ENCODE results near the gene SS18L1.
"Not testable (repeated sequence)": the region's sequence is repeated elsewhere in the genome, so short reads cannot be mapped to it uniquely, and the experiment has no call there.

SS18L1 gene, protein sequence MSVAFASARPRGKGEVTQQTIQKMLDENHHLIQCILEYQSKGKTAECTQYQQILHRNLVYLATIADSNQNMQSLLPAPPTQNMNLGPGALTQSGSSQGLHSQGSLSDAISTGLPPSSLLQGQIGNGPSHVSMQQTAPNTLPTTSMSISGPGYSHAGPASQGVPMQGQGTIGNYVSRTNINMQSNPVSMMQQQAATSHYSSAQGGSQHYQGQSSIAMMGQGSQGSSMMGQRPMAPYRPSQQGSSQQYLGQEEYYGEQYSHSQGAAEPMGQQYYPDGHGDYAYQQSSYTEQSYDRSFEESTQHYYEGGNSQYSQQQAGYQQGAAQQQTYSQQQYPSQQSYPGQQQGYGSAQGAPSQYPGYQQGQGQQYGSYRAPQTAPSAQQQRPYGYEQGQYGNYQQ

DNA sequence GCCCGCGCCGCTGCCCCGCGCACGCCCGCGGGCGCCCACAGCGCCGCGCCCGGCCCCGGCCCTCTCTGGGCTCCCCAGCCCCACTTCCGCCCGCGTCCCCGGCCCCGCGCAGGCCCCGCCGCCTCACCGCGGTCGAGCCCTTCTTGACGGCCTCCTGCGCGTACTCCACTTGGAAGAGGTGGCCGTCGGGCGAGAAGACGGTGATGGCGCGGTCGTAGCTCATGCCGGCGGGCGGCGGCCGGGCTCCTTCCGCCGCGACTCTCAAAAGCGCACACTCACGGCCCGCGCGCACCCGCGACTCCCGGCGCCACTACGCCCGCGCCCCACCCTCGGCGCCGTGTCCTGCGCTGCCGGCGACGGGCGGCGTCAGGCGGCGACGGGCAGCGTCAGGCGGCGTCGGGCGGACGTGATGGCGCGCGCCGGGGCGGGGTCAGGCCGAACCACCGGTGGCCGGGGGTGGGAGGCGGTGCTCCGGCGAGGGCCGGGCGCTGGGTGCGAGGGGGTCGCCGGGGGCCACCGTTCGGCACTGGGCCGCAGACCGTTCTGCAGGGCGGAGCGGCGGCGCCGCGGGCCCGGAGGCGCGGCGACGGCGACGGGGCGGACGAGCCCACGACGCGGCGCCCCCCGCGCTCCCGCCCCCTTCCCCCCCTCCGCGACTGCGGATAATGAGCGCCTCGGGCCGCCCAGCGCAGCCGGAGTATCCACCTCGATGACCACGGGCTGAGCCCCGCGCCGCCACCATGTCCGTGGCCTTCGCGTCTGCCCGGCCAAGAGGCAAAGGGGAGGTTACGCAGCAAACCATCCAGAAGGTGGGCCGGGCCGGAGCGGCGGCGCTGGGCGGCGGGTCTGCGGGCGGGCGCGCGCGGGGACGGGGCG is at the start of gene SS18L1, which contains the start of gene PSMA7:
TSS of gene SS18L1 (plus strand) at position 689 of the 876 bp plus-strand sequence. CDS start at position 741, 52 bp downstream.
TSS of gene PSMA7 (minus strand) at position 314 of the 876 bp plus-strand sequence. CDS start at position 223, 91 bp downstream.
- peak; percentile 84 for DNase-seq

DNA sequence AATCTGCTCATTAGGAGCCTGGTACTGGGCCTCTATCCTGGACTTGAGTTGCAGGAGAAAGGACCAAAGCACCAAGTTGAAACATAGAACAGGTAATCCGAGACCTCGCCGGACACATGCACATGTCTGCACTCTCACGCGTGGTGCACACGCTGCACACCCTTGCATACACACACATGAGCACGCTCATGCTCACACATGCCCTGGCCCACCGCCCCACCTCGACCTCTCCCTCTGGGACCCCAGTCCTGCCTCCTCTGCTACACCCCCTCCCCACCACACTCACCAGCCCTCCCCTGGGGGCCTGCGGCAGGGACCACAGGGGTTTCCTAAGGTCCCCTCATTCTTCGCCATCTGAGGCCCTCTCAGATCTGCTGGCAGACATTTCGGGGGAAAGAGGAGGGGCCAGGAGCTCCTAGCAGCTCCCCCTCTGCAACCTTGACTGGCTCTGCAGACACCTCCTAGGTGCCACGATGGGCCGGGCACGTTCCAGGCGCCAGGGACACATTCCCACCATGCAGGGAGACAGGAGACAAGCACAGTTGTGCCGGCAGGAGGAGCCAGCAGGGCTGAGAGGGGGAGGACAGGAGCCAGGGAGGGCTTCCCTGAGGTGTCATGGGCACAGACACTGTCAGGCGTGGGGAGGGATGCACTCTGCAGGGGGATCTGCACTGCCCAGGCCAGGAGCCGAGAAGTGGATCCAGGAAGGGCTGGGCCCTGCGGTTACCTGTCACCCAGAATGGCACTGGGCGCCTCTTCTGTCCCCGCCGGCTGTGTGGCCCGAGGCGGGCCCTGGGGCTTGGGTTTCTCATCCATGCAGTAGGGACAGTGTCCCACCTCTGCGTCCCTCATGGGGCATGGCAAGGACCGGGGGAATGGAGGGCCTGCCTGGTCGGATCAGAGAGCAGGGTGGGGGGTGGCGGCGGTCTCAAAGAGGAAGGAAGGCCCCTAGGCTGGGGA is 46.9 kb upstream of the SS18L1 start:
- DNase-seq, result no peak

DNA sequence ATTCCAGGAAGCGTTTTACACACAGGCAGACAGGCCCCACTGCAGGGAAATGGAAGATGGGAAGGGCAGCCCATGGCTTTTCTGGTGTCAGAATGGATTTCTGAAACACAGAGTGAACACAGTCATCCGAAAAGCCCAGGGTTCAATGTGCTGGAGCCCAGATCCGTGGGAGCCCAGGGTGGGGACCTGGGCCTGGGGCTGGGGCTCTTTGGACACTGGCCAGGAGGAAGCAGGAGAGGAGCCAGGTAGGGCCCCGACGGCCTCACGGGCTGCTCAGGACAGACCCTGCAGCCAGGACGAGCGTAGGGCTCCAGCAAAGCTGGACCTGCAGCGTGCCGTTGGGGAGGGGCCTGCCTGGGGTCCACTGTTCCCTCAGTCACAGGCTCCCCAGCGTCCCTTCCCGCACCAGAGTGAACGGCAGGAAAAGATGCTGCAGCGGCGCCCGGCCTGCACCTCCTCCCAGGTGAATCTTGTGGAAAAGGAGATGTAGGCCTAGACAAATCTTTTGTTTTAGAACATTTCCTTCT is 45.6 kb upstream of the SS18L1 start:
- DNase-seq, result no peak

DNA sequence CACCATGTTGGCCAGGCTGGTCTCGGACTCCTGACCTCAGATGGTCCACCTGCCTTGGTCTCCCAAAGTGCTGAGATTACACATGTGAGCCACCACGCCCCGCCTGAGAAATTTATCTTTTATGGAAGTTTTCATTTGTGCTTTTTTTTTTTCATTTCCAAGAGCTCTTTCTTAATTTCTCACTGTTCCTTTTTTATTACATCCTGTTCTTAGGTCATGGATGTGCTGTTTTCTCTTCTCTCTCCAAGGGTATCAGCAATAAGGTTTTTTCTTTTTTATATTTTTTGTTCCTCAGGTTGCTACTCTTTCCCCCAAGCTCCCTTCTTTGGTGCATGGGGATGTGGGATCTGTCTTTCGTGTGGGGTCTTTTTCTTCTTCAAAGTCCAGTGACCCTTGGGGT is 42.5 kb upstream of the SS18L1 start:
- DNase-seq, result no peak

DNA sequence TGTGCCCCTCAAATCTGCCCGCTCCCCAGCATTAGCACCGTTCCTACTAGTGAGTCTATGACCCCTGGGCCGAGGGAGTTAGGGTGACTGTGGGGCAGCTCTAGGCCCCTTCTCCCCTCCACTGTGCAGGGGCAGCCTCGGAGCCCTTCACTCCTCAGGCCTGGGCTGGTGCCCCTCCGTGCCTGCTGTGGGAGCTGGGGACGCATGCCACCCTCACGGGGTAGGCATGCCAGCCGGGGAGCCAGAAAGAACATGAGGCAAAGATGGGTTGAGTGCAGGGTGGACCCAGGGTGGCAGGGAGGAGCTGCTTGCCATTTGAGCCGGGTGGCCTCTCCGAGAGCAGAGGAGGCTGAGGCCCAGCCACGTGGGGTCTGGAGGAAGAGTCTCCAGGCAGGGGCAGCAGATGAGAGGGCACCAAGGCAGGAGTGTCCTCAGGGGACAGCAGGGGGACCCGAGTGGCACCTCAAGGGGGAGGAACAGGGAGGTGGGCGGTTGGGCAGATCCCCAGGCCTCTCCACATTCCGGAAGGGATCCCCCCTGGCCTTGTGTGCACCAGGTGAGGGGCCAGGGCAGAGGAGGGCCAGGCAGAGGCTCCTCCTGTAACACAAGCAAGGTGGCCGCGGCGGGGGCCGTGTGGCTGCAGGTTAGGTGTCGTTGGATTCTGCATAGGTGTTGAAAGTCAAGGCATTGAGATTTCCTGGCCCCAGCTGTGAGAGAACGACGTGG is 39.9 kb upstream of the SS18L1 start:
- DNase-seq, result no peak

DNA sequence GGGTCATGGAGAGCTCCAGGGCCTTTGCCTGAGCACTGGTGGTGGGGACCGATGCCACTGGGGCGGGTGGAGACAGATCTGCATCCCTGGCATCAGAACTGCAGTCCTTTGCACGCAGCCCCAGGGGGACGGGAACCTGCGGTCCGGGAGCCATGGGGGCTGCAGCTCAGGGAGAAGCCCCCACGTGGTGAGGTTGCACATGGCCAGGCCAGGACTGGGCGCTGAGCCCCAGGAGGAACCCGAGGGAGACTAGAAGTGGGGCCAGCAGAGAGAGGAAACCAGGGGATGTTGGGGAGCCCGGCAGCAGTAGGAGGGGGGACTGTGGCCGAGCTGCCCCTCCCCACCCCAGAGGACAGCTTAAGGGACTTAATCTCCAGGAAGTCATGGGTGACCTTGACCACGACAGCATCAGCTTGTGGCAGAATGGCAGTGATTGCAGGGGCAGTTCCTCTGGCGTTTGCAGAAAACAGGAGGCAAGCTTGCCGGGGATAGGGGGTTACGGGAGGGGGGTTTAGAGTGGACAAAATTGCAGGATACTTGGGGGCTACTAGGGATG is 39.3 kb upstream of the SS18L1 start:
- no peak for DNase-seq

DNA sequence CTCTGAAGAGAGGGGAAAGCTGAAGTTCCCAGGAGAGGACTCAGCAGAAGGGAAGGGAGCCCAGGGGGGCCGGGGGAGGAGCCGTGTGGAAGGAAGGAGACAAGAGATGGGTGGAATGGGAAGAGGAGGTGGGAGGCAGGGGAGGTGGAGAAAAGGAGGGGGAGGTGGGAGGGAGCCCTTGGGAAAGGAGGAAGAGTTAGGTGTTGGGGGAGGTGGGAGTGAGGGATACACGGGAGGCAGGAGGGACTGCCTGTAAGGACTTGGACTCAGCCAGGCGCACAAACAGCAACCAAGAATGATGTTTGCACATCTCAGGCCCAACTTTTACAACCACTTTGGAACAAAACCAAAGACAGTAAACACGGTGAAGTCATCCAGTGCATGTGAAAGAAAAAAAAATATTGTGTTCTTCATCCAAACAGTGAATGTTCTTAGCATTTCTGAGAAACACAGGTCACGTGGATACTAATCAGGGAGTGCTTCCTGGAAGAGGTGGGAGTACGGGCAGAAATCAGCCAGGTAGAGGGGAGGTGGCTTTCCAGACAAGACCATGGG is 38.7 kb upstream of the SS18L1 start:
- no peak for DNase-seq

DNA sequence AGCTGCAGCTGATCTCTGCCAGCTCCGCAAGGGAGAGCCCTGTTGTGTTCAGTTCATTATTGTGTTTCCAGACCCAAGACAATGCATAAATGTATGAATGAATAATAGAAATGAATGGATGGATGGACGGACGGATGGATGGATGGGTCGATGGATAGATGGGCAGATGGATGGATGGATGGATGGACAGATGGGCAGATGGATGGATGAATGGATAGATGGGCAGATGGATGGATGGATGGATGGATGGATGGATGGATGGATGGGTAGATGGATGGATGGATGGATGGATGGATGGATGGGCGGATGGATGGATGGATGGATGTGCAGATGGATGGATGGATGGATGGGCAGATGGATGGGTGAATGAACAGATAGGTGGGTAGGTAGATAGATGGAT is 38.0 kb upstream of the SS18L1 start:
- no peak for DNase-seq

DNA sequence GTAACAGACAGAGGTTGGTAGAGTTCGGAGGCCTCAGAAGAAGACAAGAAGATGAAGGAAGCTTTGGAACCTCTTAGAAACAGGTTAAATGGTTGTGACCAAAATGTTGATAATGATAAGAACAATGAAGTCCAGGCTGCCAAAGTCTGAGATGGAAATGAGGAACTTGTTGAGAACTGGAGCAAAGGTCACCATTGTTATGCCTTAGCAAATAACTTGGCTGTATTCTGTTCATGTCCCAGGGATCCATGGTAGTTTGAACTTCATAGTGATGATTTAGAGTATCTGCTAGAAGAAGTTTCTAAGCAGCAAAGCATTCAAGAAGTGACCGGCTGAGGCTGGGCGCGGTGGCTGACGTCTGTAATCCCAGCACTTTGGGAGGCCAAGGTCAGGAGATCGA is 32.4 kb upstream of the SS18L1 start:
- DNase-seq, result no peak

DNA sequence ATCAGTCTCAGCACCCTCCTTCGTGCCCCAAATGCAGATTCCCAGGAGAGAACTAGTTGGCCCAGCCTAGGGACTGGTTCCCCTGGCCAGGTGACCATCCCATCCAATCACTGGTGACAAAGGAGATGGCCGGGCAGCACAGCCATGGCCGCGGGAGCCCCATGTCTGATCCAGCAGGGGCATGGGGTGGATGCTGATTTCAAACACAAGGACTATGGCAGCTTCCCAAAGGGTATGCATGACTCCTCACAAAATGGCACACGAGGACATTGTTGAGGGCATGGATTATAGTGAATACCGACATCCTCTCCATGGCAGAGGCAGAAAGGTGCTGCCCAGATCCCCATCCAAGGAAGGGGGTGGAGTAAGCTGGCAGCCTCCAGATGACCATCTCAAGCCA is 31.2 kb upstream of the SS18L1 start:
- no peak for DNase-seq

DNA sequence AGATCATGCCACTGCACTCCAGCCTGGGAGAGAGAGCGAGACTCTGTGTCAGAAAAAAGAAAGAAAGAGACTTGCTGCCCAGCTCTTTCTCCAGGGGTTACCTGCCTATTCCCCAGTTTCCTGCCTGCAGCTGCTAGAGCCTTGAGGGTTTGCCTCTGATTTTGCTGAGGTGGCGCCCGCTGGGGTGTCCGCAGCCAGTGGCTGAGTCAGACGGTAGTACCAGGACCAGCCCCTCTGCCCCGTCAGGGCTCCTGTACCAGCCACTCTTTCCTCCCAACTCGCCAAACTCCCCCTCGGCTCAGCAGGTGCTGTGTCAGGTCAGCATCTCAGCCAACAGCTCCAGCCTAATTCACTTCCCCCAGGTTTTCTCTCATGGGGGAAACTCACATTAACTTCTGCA is 28.7 kb upstream of the SS18L1 start:
- DNase-seq, result no peak

DNA sequence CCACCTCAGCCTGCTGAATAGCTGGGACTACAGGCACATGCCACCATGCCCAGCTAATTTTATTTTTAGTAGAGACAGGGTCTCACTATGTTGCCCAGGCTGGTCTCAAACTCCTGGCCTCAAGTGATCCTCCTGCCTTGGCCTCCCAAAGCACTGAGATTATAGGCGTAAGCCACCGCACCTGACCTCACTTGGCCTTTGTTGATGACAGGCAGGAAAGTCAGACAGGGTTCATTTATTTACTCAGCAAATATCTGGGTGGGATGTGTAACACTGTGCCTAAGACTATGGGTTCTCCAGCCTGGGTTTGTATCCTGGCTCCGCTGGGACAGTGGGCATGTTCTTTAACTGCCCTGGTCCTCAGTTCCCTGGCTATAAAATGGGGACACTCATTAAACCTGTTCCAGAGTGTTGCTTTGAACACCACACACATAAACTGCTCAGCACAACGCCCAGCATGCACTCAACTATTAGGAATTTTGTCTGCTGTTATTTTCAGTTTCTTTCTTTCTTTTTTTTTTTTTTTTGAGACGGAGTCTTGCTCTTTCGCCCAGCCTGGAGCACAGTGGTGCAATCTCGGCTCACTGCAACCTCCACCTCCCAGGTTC is 27.7 kb upstream of the SS18L1 start:
- DNase-seq, result not testable (repeated sequence)

DNA sequence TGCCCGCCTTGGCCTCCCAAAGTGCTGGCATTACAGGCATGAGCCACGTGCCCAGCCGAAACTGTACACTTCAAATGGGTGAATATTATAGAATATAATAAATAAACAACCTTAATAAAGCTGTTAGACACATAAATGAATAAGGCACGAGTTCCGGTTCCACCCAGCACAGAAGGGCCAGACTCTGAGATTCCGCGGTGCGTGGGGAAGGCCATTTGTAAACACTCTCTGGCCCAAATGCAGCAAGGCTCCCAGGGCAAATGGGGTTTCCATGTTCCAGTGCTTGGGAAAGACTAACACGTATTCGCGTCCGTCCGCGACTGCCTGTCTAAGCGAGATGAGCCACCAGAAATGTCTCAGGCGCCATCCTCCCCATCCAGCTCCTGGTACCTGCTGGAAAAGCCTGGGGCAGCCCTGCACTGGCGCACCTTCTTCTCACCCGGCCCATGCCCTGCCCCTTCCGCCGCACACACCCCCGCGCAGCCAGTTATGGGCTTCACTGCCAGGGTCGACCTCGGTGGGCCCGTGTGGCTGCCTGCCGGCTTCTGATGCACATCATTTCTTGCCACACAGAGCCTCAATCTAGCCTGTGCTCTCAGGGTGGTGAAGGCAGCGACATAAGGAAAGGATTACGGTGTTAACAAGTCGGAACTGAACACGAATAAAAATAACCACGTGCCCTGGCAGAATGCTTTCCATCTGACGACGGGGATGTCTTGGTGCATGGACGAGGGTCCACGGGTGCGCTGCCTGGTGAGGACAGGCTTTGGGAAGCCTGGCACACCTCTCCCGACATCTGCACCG is 26.8 kb upstream of the SS18L1 start:
- DNase-seq, result no peak

DNA sequence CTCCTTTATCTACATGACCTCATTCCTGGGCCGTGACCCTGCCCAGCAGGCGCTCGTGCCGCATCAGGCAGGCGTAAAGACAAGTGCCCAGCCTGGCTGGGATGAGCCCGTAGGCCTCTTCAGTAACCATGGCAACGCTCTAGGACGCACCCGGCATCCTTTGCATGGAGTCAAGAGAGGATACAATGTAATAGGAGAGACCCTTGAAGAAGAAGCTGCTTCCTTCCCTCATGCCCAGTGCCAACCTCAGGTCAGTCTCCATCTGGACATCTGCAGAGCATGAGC is 26.3 kb upstream of the SS18L1 start:
- DNase-seq, result no peak

DNA sequence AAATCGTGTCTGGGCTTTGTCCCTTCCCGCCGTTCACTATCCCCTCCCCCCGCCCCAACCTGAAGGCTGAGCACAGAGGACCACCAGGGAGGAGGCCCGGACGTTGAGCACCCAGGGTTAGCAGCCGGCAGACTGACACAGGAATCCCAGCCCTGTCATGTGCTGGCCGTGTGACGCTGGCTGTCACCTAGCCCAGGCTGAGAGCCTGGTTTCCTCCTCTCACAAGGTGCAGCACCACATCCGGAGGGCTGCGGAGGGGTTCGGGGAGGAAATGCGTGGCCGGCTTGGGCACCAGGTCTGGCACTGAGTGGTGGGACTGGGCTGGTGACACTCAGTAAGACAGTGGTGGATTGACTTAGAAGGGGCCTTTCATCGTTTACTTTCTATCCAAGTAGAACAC is 25.9 kb upstream of the SS18L1 start:
- no peak for DNase-seq

DNA sequence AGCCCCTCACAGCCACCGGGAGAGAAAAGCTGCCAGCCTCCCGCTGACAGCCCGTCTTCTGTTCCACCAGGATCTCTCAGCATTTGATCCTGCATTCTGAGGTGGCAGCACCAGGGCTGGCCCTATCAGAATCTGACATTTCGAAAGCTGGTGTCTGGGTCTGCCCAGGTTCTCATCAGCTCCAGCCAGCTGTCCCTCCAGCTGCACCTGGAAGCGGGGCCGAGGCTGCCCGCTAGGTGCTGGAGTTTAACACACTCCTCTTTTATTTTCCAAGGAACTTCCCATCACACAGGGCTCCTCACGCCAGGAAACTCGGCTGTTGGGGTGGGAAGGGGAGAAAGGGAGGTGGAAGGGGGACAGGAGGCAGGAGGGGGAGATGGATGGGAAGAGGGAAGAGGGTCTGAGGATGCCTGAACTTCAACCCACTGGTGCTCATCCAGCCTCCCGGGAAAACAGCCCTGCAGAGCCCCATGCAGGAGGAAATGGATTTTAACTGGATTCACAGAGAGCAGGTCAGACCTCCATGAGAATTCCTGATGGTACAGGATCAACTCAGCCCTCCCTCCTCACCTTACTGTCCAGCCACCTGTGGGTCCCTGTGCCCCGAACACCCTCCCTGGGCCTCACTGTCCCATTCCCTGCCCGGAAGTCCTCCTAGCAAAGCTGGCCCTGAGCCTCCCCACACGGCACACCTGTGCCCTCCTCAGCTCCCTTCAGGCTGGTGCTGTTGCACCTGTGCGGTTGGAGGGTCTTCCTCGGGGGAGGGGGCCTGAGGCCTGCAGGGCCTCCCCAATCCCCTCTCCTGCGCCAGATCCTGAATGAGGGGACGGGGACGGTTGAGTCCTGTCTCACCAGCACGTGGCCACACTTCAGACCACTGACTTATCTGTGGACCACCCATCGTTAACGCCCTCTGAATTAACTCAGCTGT is 25.2 kb upstream of the SS18L1 start:
- no peak for DNase-seq

DNA sequence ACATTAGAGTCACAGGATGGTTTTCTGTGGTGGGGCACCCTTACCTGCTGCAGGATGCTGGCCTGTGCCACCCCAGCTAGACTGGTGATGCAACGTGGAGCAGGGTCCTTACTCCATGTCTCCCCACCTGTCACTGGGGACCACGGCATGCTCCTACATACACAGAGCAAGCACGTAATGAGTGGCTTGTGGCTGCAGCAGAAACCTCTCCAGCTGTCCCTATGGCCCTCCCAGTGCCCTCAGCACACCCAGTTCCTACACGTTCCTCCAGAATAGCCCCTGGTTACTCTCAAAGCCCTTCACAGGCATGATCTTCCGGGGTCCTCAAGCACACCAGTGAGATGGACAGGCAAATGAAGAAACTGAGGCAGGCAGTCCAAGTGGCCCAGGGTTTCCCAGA is 24.5 kb upstream of the SS18L1 start:
- DNase-seq, result no peak

DNA sequence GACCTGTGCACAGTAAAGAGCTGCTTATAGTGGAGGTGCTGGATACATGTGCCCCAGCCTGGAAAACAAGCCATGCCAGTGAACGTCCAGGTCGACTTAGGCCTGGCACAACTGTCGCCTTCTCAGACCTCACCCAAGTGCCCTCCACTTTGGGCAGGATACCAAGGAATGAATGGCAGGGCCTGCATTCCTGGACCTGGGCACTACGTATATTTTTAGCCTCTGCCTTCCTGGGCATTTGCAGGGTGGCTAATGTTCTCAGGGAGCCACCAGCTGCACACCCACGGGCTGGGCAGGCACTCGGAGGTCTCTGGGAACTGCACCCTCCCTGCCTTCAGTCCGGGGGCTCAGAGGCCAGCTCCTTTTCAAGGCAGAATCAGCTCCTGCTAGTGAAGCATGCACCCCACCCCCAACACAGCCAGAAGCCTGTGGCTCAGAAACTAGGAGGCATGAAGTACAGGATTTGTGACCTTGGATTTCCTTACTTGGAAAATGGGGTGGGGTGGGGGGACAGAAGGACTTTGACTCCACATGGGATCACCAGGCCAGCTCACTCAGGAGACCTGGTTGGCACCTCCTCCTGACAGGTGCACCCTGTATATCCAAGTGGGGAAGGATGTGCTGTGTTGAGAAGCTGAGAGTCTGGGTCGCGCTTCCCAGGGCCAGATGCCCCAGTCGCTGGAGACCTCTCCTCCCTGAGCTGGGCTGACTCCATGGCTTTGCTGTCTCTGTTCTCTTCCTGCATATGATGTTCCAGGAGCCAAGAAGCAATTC is 23.8 kb upstream of the SS18L1 start:
- no peak for DNase-seq
